IPS-18c (cell line): ENCODE data around the gene ACP1.

Experiments used
- H3K4me3 ChIP-seq: 2 replicates; pipeline ENCODE4 v1.7.0; 2013; ENCODE audit warnings: low read depth, mild to moderate bottlenecking, low read length, moderate library complexity; ENCODE audit not compliant: insufficient read depth
- H3K9me3 ChIP-seq: one replicate; pipeline ENCODE4 v1.6.1; 2013; ENCODE audit warnings: mild to moderate bottlenecking, low read length, moderate library complexity; ENCODE audit not compliant: control insufficient read depth, insufficient read depth

ACP1 gene

DNA sequence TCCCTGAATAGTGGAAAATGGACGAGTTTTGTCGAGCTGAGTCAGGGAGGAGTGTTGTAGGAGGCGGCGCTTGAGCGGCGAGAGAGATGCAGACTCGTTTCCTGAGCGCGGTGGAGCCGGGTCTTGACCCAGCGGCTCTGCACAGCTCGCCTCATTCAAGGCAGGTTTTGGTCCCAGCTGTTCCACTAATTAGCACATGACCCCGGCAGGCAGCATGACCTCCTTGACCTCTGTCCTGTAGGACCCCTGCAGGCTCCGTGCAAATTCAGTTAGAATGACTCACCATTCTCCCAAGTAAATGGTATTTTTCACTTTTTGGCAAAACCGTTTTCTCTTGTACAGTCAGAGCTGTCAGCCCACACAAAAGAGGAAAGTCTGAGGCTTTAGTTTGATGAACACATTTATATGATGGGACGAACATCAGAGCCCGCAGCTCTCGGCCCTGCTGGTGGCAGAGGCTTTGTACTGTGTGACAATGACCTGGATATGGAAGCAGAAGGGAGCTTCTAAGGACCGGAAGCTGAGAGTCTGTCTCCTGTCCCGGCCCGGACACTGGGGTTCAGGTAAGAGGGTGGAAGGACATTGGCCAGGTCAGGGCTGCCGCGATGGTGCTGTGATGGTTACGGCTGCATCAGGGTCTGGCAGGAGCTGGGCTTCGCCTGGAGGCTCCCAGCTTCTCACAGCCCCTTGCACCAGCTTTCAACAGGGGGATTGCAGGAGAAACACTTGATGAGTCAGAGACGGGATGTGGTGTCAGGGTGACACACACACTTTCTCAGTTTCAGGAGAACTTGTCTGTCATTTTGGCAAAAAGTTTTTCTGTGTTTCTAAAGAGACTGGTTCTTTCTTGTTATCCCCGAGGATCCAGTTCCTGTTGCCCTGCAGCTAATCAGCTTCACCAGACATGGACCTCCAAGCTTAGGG is 53.0 kb downstream of the ACP1 start:
- Histone ChIP-seq H3K9me3 (no peaks in the 10 kb centered on the region), H3K4me3 (no peak overlapping the region)

DNA sequence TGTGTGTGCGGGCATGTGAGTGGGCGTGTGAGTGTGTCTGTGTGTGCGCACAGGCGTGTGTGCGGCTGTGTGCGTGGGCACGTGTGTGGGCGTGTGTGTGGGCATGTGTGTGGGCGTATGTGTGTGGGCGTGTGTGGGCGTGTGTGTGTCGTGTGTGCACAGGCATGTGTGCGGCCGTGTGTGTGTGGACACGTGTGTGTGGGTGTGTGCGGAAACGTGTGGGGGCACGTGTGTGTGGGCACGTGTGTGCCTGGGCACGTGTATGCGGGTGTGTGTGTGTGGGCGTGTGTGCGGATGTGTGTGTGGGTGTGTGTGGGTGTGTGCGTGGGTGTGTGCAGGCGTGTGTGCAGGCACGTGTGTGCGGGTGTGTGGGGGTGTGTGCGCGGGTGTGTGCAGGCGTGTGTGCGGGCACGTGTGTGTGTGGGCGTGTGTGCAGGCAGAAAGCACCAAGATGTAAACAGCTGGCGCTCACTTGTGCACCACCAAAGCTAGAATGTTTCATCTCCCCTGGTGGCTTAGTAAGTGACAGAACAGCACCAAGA is 54.4 kb downstream of the ACP1 start:
- H3K9me3 ChIP-seq, result no peaks in the 10 kb centered on the region
- no peak overlapping the region for H3K4me3 ChIP-seq

DNA sequence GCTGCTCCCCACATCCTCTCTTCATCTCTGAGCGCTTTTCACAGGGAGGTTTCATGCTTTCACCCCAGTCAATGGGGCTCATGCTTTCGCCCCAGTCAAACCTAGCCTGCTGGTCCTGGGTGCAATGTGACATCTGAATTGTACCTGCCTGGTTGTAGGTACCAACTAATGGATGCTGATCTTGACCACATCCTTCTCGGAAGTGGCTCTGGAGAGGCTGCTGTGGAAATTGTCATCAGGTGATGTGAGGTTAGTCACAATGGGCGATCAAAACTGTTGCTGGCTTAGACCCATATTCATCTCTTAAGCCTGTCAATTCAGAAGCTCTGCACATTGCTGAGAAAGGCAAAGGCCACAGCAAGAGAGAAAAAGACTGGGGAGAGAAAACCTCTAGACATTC is 55.8 kb downstream of the ACP1 start:
- Histone ChIP-seq H3K4me3 (no peak overlapping the region), H3K9me3 (no peaks in the 10 kb centered on the region)

DNA sequence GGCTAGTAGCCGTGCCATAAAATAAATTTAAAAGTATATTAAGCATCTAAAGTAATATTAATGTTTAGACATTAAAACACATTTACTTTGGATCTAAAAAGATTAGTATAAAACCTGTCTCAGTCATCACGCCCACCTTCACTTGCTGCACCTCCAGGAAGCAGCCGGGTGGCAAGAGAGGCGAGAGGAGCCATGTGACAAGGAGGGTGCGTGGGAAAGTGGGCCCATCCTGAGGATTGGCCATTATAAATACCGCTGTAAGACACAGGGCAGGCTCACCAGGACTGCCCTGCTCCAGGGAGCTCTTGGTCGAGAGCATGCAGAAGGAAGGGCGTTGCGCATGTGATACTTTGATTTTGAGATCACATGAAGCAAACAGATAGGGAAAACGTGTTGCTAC is 57.6 kb downstream of the ACP1 start:
- no peaks in the 10 kb centered on the region for H3K9me3 ChIP-seq

DNA sequence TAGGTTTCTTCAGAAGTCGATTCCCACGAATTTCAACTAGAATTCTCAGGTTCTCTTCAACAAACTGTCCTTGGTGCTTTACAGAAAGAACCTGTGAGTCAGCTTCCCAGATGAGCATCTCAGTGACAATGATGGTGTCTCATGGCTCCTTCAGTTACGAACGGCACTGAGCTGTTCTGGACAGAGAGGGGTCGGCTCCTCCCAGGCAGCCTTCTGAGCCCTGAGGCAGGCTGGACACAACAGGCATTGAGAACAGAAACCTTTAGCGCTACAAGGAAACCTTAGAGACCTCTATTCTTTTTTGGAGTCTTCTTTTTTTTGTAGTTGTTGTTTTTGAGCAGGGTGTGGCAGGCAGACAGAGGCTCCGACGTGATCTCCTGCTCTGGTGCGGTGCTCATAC is 58.3 kb downstream of the ACP1 start:
- Histone ChIP-seq H3K4me3 (no peak overlapping the region), H3K9me3 (no peaks in the 10 kb centered on the region)

More for the DNA sequence above, 57.6 kb downstream of the ACP1 start:
- H3K4me3 ChIP-seq, result no peak overlapping the region
